Measurements from ENCODE around the gene CDKN2B-AS1.

CDKN2B-AS1 gene

GRCh38 chr9:21982861-21983560 lies 11.6 kb upstream of the CDKN2B-AS1 start:
- no peak for DNase-seq (ENCODE audit: low read depth in 2 of 2)

DNA sequence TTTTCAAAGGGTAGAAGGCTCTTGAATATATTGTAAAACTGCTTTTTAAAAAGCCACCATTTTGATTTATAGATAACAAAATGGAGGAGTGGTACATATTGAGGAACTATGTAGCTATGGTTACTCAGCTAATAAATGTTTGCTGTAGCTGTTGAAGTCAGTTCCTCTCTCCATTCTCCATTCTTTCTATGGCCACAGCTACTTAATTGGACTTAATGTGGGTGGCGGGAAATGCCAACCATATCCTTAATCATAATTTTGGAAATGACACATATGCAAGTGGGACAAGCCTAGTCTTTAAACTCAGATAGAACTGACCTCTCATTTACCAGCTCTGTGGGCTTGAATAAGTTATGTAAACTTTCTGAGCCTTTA lies 11.0 kb upstream of the CDKN2B-AS1 start:
- no peak for DNase-seq (ENCODE audit: low read depth in 2 of 2)

- DNase-seq (ENCODE audit: low read depth in 2 of 2): no peak
Observed at GRCh38 chr9:21984101-21984500, 10.5 kb upstream of the CDKN2B-AS1 start.

DNA sequence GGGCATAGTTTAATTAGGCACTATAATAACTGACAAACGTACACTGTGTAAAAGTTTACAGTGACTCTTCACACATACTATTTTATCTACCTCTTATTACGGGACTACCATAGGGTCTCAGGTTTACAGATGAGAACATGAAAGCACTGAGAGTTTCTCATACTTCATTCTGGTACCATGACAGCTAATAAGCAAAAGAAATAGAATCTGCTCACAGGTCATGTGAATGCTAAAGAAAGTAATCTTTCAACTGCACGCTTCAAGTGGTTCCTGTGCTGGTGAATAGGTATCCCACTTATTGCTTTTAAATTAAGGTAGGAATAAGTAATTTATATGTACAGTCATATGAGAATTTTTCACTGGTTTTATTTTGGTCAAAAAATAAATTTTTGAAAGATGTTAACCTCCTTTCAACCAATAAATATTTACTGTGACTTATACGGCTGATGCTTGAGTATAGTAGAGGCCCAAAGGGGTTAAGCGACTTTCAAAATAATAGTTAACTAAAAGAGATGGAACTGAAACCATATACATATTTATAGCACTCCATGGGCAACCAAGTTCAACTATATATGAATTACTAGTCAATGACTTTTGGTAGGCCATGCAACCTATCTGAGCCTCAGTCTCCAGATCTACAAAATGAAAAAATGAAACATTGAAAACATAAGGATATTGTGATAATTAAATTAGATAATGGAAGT lies 8.5 kb upstream of the CDKN2B-AS1 start:
- no peak for DNase-seq (ENCODE audit: low read depth in 2 of 2)

GRCh38 chr9:21988056-21988990 lies 6.3 kb upstream of the CDKN2B-AS1 start:
- DNase-seq (ENCODE audit: low read depth in 2 of 2): no peak

- DNase-seq (ENCODE audit: low read depth in 2 of 2): no peak
Observed at GRCh38 chr9:21989440-21990189, 5.0 kb upstream of the CDKN2B-AS1 start.

- no peak for DNase-seq (ENCODE audit: low read depth in 2 of 2)
Observed at GRCh38 chr9:21991072-21991959, 3.3 kb upstream of the CDKN2B-AS1 start.

DNA sequence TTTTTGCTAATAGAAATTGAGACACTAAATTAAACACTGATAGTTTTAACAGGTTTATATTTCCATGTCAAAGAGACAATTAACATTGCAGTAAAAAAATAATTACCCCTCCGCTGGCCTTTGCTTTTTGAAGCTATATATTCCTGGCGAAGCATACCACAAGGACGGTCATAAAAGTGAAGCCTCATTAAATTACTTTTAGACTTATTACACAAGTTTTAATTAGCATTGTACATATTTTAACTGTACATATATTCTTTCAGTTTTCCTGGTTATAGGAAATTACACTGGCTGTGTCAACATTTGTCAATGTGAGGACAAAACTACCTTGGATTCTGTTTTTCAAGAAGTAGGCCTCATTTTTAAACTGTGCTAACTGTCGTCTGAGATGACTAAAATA lies 1.6 kb upstream of the CDKN2B-AS1 start:
- no peak for DNase-seq (ENCODE audit: low read depth in 2 of 2)

- peak in 1 of 2 donors; percentile 17 for DNase-seq (ENCODE audit: low read depth in 2 of 2)
Observed at GRCh38 chr9:21993893-21994555, 567 bp upstream of the CDKN2B-AS1 start, which contains the start of gene CDKN2A. CDKN2A (minus strand) TSS chr9:21994392.

- peak; percentile 48 to 54 for DNase-seq (ENCODE audit: low read depth in 2 of 2)
Observed at GRCh38 chr9:21995006-21995665, 545 bp downstream of the CDKN2B-AS1 start.

DNA sequence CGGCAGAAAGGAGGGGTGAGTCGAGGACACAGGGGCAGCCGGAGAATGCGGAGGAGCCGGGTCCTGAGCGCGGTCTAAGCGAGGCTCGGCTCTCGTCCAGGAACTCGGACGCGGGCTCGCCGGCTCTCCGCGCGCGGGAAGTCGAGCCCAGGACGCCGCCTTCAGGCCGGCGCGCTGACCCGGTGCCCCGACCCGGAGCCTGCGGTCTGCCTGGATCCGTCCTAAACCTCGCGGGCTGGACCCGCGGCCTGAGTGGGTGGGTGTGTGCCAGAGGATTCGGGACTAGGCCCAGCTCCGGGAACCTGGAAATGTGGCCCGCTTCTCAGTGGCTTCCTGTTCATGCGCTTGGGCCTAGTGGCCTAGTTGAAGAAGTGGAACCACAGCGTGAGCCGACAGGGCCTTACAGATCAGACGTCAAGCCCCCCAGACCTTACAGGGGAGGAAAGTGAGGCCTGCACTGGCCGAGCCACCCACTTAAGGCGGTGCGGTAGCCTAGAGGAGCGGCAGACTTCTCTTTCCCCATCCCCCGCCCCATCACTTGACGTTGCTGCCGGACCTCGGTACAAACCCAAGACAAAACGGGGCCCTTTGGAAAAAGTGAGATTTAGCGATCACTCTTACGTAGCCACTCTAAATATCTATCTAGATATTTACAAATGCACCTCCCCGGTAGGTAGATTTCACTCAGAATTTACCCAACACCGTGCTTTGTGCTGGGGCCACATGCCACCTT lies 1.2 kb downstream of the CDKN2B-AS1 start:
- DNase-seq (ENCODE audit: low read depth in 2 of 2): no peak

DNA sequence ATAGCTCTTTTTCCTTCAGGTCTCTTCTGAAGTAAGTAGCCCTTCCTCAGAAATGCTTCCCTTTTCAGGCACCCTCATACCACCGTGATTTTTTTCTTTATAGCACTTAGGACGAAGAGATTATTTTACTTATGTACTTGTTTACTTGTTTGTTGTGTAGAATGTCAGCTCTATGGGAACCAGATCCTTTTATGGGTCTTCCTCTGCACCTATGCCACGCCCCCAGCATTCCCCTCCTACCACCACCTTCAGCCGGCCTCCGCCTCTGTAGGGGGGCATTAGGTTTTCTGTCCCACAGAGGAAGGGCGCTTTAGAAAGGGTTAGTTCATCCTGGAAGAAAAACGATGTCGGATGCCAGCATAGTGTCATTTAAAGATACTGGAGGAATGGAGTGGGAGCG lies 1.8 kb downstream of the CDKN2B-AS1 start:
- no peak for DNase-seq (ENCODE audit: low read depth in 2 of 2)

- no peak for DNase-seq (ENCODE audit: low read depth in 2 of 2)
Observed at GRCh38 chr9:21996858-21997257, 2.3 kb downstream of the CDKN2B-AS1 start.

- DNase-seq (ENCODE audit: low read depth in 2 of 2): no peak
Observed at GRCh38 chr9:21997480-21997879, 2.9 kb downstream of the CDKN2B-AS1 start.

DNA sequence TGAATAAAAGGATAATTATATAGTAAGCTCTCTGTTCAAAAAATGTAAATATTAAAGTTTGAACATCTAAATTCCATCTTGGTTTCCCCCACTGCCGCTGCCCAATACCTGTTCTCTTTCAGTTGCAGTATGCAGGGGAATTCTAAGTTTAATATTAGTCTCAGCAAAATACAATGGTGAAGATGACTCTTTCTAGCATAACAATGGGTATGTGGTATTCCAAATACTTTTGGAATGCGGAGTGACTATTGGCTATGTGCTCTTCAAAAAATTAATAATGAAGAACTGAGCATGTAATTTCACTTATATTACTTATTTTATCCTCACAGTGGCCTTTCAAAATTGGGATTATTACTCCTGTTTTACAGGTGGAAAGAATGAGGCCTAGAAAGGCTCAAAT lies 3.4 kb downstream of the CDKN2B-AS1 start:
- DNase-seq (ENCODE audit: low read depth in 2 of 2): no peak

GRCh38 chr9:22002038-22002437 lies 7.4 kb downstream of the CDKN2B-AS1 start:
- no peak for DNase-seq (ENCODE audit: low read depth in 2 of 2)

DNA sequence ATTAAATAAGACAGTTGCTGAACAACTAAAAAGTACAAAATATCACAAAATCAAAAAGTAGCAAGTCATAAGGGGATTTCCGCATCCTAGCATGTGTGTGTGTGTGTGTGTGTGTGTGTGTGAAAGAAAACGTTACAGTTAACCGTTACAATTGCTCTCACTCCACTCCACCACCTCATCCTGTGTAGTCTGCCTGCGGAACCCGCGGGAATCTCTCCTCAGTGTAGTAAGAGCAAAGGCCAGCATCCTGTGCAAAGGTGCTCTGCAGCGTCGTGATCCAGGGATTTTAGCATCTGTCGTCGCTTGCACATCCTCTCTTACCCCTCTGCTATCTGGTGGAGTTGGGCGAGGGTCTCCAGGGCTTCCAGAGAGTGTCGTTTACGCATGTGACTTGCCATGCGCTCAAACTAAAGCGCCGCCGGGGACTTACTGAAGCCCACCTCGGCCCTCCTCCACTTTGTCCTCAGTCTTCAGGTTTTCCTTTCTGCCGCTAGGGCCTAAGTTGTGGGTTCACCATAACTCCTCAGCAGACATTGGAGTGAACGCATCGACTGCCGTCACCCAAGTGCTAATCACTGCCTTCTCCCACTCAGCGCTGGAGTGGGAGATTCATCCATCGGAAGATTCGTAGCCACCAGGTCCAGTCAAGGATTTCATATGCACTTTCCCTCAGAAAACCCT lies 10.6 kb downstream of the CDKN2B-AS1 start:
- no peak for DNase-seq (ENCODE audit: low read depth in 2 of 2)
